ENCODE results near the gene PEMT. TPM values are rescaled to one million over a fixed set of nuclear protein-coding genes. Genes with fewer than 3 reads are reported as not detected.

The PEMT gene
- total RNA-seq, 3 donors from 2014 or later (not counting 1 experiment from before 2014, with no cell fraction given) = 10.3 to 13.6 (median 12.6) TPM

DNA sequence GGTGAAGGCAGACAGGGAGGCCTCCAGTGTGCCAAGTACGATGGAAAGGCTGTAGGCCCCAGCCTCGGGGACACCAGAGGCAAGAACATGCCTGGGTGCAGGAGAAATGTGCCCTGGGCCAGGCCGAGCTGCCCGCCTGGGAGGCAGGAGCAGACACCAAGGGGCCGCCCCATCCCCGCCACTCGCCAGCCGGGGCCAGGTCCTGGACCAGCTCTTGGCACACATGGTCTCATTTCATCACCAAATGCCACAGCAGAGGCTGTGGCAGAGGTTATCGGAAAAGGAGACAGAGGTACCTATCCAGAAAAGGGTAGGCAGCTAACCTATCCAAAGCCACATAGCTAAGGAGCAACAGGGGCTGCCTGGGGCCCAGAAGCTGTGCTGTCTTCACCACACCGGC, 31.3 kb downstream of the PEMT start:
- Mint-ChIP-seq H3K36me3 (no peaks in the 10 kb centered on the region), H3K4me1 (peaks cover 0 to 5% of the 10 kb centered on the region in 2 donors), H3K4me3 (no peak overlapping the region), H3K9me3 (no peaks in the 10 kb centered on the region), H3K27ac (no peak overlapping the region), H3K27me3 (ENCODE audit: low read depth in 2 of 2) (no peaks in the 10 kb centered on the region)
- TF ChIP-seq, protein P1, sequence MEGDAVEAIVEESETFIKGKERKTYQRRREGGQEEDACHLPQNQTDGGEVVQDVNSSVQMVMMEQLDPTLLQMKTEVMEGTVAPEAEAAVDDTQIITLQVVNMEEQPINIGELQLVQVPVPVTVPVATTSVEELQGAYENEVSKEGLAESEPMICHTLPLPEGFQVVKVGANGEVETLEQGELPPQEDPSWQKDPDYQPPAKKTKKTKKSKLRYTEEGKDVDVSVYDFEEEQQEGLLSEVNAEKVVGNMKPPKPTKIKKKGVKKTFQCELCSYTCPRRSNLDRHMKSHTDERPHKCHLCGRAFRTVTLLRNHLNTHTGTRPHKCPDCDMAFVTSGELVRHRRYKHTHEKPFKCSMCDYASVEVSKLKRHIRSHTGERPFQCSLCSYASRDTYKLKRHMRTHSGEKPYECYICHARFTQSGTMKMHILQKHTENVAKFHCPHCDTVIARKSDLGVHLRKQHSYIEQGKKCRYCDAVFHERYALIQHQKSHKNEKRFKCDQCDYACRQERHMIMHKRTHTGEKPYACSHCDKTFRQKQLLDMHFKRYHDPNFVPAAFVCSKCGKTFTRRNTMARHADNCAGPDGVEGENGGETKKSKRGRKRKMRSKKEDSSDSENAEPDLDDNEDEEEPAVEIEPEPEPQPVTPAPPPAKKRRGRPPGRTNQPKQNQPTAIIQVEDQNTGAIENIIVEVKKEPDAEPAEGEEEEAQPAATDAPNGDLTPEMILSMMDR (IDR thresholded peaks at IDR 0.05) = no peak
- Histone ChIP-seq H3K27me3 (ENCODE audit: control insufficient read depth, insufficient read depth, low read length) (no peaks in the 10 kb centered on the region), H3K4me3 (ENCODE audit: low read length) (no peak overlapping the region), H3K9me3 (ENCODE audit: control insufficient read depth, insufficient read depth, low read length) (no peaks in the 10 kb centered on the region), H3K36me3 (ENCODE audit: control insufficient read depth, insufficient read depth, low read length) (no peaks in the 10 kb centered on the region), H3K27ac (ENCODE audit: low read length) (no peak overlapping the region), H3K4me1 (ENCODE audit: control insufficient read depth, insufficient read depth, low read length) (no peaks in the 10 kb centered on the region)
- 94% methylated on average over 10 of the region's 10 CpGs for WGBS (ENCODE audit: insufficient coverage)
- DNase-seq (no peak), ATAC-seq (no peak)
- intact Hi-C loops (cut with micrococcal nuclease) = no loop called here

DNA sequence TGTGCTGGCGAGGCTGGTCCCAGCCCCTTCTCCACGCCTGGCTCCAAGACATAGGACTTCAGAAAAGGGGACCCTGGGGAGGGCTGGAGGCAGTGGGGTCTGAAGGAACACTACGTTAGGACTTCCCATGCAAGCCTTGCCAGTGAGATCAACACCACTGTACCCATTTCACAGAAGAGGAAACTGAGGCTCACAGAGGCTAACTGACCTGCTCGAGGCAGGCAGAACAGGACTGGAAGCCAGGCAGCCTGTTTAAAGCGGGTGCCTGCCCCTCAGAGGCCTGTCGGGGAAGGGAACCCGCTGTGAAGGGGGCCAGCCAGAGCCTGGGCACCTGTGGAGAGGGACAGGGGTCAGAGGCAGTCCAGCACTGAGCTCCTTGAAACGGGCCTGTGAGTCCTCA, 32.3 kb downstream of the PEMT start:
- H3K4me1 ChIP-seq (ENCODE audit: control insufficient read depth, insufficient read depth, low read length) = no peaks in the 10 kb centered on the region
- WGBS (ENCODE audit: insufficient coverage) = 85% methylated on average over 8 of the region's 8 CpGs
- no peak overlapping the region for H3K4me3 ChIP-seq (ENCODE audit: low read length)
- no peaks in the 10 kb centered on the region for H3K9me3 ChIP-seq (ENCODE audit: control insufficient read depth, insufficient read depth, low read length)
- H3K36me3 Mint-ChIP-seq = no peaks in the 10 kb centered on the region
- H3K27ac Mint-ChIP-seq = no peak overlapping the region
- TF ChIP-seq, protein P1 (IDR thresholded peaks at IDR 0.05) = no peak
- H3K4me3 Mint-ChIP-seq = no peak overlapping the region
- no peaks in the 10 kb centered on the region for H3K27me3 Mint-ChIP-seq (ENCODE audit: low read depth in 2 of 2)
- no peaks in the 10 kb centered on the region for H3K27me3 ChIP-seq (ENCODE audit: control insufficient read depth, insufficient read depth, low read length)
- no peaks in the 10 kb centered on the region for H3K9me3 Mint-ChIP-seq
- H3K4me1 Mint-ChIP-seq = peaks cover 0 to 5% of the 10 kb centered on the region in 2 donors
- intact Hi-C loops (cut with micrococcal nuclease) = no loop called here
- DNase-seq (no peak), ATAC-seq (no peak)
- no peaks in the 10 kb centered on the region for H3K36me3 ChIP-seq (ENCODE audit: control insufficient read depth, insufficient read depth, low read length)
- H3K27ac ChIP-seq (ENCODE audit: low read length) = no peak overlapping the region

DNA sequence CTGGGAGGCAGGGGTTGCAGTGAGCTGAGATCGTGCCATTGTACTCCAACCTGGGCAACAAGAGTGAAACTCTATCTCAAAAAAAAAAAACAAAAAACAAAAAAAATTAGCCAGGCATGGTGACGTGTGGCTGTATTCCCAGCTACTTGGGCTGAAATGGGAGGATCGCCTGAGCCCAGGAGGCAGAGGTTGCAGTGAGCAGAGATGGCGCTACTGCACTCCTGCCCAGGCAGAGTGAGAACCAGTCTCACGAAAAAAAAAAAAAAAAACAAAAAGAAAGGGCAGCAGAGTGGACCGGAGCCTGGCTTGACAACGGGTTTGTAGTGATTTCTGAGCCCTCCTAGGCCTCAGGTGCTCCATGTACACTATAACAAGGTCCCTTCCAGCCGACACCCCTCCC, 33.1 kb downstream of the PEMT start:
- Mint-ChIP-seq H3K27me3 (ENCODE audit: low read depth in 2 of 2) (no peaks in the 10 kb centered on the region), H3K27ac (no peak overlapping the region), H3K4me1 (peaks cover 0 to 5% of the 10 kb centered on the region in 2 donors), H3K4me3 (no peak overlapping the region), H3K9me3 (no peaks in the 10 kb centered on the region), H3K36me3 (no peaks in the 10 kb centered on the region)
- no peak for DNase-seq
- H3K36me3 ChIP-seq (ENCODE audit: control insufficient read depth, insufficient read depth, low read length) = no peaks in the 10 kb centered on the region
- WGBS (ENCODE audit: insufficient coverage) = 89% methylated on average over 8 of the region's 8 CpGs
- no peaks in the 10 kb centered on the region for H3K9me3 ChIP-seq (ENCODE audit: control insufficient read depth, insufficient read depth, low read length)
- H3K27ac ChIP-seq (ENCODE audit: low read length) = no peak overlapping the region
- no peak overlapping the region for H3K4me3 ChIP-seq (ENCODE audit: low read length)
- no peak for ATAC-seq
- no peaks in the 10 kb centered on the region for H3K4me1 ChIP-seq (ENCODE audit: control insufficient read depth, insufficient read depth, low read length)
- no peaks in the 10 kb centered on the region for H3K27me3 ChIP-seq (ENCODE audit: control insufficient read depth, insufficient read depth, low read length)
- TF ChIP-seq, protein P1 (IDR thresholded peaks at IDR 0.05) = no peak
- intact Hi-C loops (cut with micrococcal nuclease) = no loop called here

DNA sequence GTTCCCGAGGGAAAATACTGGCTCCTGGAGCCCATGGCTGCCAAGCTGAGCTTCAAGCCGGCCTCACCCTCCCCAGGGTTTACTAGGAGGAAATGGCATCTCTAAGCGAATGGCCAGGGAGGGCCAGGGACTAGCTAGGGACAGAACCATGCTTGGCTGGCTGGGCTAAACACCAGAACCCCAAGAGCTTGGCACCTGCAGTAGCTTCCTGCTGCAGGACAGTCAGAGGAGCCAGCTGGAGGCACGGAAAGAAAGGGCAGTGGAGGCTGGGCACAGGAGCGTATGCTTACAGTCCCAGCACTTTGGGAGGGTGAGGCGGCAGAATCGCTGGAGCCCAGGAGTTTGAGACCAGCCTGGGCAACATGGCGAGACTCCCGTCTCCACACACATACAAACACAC, 33.7 kb downstream of the PEMT start:
- no peak overlapping the region for H3K4me3 Mint-ChIP-seq
- H3K4me1 ChIP-seq (ENCODE audit: control insufficient read depth, insufficient read depth, low read length) = no peaks in the 10 kb centered on the region
- no peaks in the 10 kb centered on the region for H3K27me3 Mint-ChIP-seq (ENCODE audit: low read depth in 2 of 2)
- no peaks in the 10 kb centered on the region for H3K36me3 ChIP-seq (ENCODE audit: control insufficient read depth, insufficient read depth, low read length)
- H3K27me3 ChIP-seq (ENCODE audit: control insufficient read depth, insufficient read depth, low read length) = no peaks in the 10 kb centered on the region
- intact Hi-C loops (cut with micrococcal nuclease) = no loop called here
- H3K4me3 ChIP-seq (ENCODE audit: low read length) = no peak overlapping the region
- no peak for DNase-seq
- no peak overlapping the region for H3K27ac Mint-ChIP-seq
- no peaks in the 10 kb centered on the region for H3K9me3 ChIP-seq (ENCODE audit: control insufficient read depth, insufficient read depth, low read length)
- H3K36me3 Mint-ChIP-seq = no peaks in the 10 kb centered on the region
- no peak overlapping the region for H3K27ac ChIP-seq (ENCODE audit: low read length)
- peaks cover 0 to 5% of the 10 kb centered on the region in 2 donors for H3K4me1 Mint-ChIP-seq
- ATAC-seq = no peak
- H3K9me3 Mint-ChIP-seq = no peaks in the 10 kb centered on the region
- TF ChIP-seq, protein P1 (IDR thresholded peaks at IDR 0.05) = no peak
- WGBS (ENCODE audit: insufficient coverage) = 92% methylated on average over 9 of the region's 9 CpGs

Measured in natural killer cell (primary cell).